ENCODE measurements around the gene PSPN.
"Not testable (repeated sequence)": the region's sequence is repeated elsewhere in the genome, so short reads cannot be mapped to it uniquely, and the experiment has no call there.

Gene PSPN

DNA sequence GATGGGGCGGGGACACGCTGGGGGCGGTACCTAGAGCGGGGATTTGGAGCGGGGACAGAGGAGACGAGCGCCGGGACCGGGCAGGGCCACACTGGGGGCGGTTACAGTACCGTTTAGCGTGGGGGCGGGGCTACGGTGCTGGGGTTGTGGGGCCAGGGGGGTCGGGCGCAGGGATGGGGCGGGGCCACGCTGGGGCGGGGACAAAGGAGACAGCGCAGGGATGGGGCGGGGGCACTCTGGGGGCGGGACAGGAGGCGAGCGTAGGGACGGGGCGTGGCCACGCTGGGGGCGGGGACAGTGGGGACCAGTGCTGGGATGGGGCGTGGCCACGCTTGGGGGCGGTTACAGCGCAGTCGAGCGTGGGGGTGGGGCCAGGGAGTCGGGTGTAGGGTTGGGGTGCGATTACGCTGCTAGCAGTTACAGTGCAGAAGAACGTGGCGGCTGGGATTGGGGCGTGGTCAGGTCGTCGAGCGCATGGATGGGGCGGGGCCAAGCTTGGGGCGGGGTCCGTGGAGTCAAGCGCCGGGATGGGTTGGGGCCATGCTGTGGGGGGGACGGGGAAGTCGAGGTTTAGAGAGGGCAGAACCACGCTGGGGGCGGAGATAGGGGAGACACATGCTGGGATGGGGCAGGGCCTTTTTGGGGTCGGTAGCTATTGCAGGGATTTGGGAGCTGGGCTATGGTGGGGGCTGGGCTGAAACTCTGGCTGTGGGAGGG lies 2.5 kb downstream of the PSPN start:
- peak; percentile 94 for DNase-seq (ENCODE audit: low read depth)

DNA sequence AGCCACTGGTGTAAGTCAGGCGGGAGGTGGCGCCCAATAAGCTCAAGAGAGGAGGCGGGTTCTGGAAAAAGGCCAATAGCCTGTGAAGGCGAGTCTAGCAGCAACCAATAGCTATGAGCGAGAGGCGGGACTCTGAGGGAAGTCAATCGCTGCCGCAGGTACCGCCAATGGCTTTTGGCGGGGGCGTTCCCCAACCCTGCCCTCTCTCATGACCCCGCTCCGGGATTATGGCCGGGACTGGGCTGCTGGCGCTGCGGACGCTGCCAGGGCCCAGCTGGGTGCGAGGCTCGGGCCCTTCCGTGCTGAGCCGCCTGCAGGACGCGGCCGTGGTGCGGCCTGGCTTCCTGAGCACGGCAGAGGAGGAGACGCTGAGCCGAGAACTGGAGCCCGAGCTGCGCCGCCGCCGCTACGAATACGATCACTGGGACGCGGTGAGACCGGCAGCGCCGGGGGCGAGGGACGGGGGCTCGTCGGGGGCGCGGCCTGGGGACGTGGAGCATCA lies 3.1 kb downstream of the PSPN start, which contains the start of gene ALKBH7:
ALKBH7 (plus strand) TSS at position 201 of the 502 bp plus-strand sequence; CDS start at position 228, 27 bp downstream.
- peak; percentile 97 for DNase-seq (ENCODE audit: low read depth)

DNA sequence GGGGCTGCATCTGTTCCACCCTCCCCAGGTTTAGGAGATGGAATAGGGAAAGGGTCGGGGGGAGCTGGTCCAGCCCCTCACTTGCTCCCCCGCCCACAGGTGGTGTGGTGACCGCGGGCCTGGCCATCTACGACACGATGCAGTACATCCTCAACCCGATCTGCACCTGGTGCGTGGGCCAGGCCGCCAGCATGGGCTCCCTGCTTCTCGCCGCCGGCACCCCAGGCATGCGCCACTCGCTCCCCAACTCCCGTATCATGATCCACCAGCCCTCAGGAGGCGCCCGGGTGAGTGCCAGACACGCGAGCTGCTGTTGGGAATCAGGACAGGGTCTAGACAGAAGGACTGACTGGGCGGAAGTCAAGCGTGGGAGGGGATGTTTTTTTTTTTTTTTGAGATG lies 11.4 kb downstream of the PSPN start:
- DNase-seq (ENCODE audit: low read depth): no peak

DNA sequence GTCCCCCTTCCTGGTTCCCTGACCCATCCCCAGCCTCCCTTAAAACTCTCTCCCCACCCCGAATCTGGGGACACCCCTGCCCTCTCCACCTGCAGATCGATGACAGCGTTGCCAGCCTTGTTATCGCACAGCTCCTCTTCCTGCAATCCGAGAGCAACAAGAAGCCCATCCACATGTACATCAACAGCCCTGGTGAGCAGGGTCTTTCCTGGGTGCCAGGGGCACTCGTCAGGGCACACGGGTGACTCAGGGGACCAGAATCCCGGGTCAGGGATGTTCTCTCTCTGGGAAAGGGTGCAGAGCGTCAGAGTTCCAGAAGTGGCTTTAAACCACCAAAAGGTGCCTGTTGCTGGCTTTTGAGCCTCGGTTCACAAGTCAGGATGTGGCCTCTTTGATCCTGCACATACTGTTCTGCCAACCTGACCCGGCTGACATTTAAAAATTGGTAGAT lies 13.4 kb downstream of the PSPN start:
- DNase-seq (ENCODE audit: low read depth): peak; percentile 33

DNA sequence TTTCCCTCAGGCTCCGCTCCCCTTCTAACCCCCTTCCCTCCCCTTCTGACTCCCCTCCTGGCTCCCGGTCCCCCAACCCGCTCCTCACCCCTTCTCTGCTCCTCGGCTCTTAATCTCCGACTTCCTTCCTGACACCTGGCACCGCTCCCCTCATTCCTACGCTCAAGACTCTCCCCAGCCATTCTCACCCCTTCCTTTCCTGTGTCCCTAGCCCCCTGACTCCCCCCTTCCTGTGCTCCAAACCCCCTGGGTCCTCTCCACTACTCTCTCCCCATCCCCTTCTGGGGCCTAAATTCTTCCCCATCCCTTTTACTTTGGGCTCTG lies 13.7 kb downstream of the PSPN start:
- DNase-seq (ENCODE audit: low read depth): no peak

DNA sequence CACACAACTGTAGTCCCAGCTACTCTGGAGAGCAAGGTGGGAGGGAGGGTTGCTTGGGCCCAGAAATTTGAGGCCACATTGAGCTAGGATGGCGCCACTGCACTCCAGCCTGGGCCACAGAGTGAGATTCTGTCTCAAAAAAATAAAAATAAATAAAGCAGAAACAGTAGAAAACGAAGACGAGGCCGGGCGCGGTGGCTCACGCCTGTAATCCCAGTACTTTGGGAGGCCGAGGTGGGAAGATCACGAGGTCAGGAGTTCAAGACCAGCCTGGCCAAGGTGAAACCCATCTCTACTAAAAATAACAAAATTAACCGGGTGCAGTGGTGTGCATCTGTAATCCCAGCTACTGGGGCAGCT lies 14.9 kb downstream of the PSPN start:
- DNase-seq (ENCODE audit: low read depth): not testable (repeated sequence)

DNA sequence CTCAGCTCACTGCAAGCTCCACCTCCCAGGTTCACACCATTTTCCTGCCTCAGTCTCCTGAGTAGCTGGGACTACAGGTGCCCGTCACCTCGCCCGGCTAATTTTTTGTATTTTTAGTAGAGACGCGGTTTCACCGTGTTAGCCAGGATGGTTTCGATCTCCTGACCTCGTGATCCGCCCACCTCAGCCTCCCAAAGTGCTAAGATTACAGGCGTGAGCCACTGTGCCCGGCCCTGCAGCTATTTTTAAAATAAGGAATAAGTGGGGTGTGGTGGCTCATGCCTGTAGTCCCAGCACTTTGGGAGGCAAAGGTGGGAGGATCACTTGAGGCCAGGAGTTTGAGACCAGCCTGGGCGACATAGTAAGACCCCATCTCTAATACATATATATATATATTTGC lies 15.3 kb downstream of the PSPN start:
- not testable (repeated sequence) for DNase-seq (ENCODE audit: low read depth)

DNA sequence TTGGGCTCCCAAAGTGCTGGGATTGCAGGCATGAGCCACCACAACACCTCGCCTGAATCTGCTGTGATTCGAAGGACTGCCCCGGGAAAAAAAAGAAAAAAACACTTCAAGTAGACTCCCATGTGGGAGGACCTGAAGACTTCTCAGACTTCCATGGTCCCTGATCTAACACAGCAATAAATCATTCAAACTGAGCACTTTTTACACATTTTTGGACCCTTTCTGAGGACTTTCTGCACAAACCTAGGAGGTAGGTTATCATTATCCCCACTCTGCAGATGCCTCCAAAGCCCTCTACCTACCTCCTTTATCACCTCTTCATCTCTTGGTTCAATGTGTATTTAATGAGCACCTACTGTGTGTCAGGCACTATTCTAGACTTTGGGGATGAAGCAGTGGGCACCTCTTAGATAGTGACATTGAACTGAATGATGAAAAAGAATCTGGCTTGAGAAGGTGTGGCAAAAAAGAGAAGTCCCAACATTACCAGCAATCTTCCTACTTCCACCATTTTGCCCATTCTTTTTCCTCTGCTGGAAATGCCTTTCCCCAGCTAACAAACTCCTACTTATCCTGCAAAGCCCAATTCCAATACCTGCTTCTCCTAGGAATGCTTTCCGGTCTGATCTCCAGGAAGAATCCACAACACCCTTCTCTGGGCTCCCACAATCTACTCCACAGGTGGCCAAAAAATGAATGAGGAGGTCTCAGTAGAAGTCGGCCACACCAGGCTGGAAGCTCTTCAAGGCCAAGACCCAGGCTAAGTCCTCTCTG lies 16.0 kb downstream of the PSPN start:
- DNase-seq (ENCODE audit: low read depth): no peak

DNA sequence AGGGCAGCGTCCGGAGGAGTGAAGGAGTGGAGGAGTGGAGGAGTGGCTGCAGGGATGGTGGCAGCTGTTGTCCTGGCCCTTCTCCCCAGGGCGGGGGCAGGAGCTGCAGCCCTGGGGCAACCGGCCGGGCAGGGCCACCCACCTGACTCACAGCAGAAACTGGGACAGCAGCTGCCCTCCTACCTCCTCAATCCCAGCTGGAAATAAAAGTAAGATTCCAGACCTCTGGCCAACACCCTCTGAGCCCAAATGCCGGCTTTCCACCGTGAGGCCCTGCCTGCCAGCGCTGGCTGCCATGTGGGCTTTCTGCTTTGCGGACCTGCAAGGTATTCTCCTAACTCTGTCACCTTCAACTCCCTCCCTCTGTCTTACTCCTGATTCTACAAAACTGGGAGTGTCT lies 17.7 kb downstream of the PSPN start:
- DNase-seq (ENCODE audit: low read depth): no peak

DNA sequence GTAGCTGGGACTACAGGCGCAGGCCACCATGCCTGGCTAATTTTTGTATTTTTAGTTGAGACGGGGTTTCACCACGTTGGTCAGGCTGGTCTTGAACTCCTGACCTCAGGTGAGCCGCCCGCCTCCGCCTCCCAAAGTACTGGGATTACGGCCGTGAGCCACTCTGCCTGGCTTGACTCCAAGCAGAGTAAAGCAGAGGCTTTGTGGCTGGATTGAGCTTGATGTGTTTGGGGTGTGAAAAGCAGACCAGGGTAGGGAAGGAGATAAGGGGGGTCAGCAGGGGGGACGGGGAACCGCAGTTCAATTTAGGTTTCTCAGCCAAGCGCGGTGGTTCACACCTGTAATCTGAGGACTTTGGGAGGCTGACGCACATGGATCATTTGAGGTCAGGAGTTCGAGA lies 18.6 kb downstream of the PSPN start:
- no peak for DNase-seq (ENCODE audit: low read depth)

DNA sequence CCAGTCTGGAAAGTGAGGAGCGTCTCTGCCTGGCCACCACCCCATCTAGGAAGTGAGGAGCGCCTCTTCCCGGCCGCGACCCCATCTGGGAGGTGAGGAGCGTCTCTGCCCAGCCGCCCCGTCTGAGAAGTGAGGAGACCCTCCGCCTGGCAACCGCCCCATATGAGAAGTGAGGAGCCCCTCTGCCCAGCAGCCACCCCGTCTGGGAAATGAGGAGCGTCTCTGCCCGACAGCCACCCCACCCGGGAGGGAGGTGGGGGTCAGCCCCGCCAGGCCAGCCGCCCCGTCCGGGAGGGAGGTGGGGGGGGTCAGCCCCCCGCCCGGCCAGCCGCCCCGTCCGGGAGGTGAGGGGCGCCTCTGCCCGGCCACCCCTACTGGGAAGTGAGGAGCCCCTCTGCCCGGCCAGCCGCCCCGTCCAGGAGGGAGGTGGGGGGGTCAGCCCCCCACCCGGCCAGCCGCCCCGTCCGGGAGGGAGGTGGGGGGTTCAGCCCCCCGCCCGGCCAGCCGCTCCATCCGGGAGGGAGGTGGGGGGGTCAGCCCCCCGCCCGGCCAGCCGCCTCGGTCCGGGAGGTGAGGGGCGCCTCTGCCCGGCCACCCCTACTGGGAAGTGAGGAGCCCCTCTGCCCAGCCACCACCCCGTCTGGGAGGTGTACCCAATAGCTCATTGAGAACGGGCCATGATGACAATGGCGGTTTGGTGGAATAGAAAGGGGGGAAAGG lies 20.3 kb downstream of the PSPN start:
- not testable (repeated sequence) for DNase-seq (ENCODE audit: low read depth)

DNA sequence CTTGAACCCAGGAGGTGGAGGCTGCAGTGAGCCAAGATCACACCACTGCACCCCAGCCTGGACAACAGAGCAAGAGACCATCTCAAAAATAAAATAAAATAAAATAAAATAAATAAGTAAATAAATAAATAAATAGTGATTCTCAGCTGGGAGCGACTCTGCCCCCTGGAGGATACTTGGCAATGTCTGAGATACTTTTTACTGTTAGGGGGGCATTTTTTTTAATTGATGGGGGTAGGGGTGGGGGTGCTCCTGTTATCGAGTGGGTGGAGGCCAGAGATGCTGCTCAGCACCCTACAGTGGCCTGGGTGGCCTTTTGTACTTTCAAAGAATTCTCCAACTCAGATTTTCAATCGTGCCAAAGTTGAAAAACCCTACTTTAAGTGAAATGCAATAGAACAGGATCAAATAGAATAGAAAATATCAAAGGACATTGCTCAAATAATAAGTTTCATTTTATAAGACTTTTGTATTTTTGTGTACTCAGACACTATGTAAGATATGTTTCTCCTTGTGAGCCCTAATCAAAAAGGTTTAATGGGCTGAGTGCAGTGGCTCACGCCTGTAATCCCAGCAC lies 21.5 kb downstream of the PSPN start:
- no peak for DNase-seq (ENCODE audit: low read depth)

DNA sequence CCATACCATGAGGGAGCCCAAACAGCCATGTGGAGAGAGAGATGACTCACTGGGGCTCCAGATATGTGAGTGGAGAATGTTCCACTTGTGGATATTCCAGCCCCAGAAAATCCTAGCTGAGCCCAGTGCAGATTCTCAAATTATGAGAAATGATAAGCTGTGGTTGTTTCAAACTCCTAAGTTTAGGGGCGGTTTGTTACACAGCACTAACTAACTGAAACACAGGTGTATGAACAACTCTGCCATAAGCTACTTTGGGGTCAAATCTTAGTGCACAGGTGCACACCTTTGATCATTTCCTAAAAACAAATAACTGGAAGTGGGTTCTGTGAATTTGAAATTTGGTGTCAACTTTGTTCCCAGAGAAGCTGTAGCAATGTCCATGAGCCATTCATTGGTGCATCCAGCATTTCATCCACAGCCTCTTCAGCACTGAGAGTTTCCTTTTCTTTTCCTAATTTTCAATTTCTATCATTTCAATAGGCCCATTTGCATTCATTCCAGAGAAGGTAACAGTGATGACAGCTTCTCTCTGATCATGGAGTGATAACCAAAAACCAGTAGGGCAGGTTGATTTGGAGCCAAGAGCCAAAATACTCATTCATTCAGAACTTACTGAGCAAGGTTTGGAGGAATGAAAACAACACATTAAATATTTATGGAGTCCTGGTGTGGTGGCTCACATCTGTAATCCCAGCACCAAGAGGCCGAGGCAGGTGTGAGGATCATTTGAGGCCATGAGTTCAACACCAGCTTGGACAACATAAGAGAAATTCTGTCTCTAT lies 23.2 kb downstream of the PSPN start:
- DNase-seq (ENCODE audit: low read depth): no peak

DNA sequence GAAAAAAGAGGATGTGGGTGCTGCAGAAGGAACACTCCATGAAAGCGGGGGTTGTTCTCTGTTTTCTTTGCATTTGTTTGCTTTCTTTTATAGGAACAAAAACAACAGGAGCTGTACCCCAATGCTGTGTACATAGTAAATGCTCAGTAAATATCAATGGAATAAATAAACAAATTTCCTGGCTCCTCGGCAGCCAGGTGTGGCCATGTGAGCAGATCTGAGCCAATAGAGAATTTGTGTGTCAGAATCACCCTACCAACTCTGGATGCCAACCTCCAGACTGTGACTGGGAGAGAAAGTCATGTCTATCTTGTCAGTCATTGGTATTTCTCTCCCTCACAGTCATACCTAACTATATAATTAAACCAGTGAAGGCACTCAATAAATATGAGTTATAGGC lies 25.0 kb downstream of the PSPN start:
- no peak for DNase-seq (ENCODE audit: low read depth)

DNA sequence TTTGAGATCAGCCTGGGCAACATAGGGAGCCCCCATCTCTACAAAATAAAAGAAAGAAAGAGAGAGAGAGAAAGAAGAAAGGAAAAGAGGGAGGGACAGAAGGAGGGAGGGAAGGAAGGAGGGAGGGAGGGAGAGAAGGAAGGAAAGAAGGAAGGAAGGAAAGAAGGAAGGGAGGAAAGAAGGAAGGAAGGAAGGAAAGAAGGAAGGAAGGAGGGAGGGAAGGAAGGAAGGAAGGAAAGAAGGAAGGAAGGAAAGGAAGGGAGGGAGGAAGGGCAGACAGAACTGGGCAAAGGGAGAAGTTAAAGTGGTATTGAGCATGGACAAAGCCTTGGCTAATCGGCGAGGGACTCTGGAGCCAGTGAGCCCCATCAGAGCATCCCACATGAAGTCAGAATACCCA lies 26.5 kb downstream of the PSPN start:
- not testable (repeated sequence) for DNase-seq (ENCODE audit: low read depth)

DNA sequence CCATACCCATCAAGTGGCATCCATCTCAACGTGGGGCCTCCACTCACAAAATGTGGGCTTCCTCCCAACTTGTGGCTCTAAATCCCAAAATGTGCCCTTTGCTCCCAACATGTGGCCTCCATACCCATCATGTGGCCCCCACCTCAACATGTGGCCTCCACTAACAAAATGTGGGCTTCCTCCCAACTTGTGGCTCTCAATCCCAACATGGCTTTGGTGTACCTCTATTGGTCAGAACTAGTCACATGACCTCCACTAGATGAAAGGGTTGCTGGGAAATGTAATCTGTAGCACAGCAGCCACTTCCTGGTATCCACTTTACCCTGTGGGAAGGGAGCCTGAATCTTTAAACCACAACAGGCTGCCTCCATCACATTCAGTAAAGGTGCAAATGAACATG lies 32.3 kb downstream of the PSPN start:
- no peak for DNase-seq (ENCODE audit: low read depth)

DNA sequence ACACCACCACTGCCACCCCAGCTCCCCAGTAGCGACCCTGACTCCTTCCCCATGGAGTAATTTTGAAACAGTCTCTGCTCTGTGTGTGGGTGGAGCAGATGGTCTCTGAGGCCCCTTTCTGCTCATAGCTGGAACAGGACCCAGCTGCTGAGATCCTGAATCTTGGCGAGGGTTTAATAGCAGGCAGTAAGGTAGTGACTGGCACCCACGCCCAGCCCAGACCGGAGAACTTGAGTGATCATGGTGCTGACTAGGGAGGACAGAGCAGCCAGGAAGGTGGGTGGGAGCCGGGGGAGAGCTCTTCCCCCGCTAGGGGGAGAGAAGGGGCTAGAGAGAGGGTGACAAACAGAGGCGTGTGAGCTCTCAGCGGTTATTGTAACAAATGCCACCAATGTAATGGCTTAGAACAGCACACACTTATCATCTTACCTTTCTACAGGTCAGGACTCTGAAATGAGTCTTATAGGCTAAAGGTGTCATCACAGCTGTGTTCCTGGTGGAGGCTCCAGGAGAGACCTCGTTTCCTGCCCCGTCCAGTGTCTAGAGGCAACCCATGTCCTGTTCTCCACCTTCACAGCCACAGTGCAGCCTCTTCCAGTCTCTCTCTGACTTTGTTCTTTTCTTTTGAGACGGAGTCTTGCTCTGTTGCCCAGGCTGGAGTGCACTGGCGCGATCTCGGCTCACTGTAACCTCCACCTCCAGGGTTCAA lies 35.1 kb downstream of the PSPN start:
- no peak for DNase-seq (ENCODE audit: low read depth)

DNA sequence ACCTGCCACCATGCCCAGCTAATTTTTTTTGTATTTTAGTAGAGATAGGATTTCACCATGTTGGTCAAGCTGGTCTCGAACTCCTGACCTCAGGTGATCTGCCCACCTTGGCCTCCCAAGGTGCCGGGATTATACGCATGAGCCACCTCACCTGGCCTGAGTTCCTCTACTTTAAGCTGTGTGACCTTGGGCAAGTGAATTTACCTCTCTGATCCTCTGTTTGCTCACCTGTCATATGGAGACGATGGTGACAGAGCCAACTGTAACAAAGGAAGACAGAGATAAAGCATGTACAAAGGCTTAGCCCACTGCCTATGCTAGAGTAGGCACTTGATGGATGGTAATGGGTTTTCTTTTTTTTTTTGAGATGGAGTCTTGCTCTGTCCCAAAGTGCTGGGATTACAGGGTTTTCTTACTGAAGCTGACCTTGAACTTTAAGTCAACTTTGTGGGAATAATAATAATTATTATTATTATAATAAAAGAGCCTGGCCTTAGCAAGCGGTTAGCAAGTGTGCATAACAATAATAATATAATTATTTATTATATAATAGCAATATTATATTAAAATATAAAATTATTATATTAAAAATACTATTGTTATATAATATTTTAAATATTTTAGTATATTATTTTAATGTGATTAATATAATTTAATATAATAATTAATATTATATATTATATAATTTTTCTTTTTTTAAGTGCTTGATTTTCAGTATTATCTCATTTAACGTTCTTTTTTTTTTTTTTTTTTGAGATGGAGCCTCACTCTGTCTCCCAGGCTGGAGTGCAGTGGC lies 41.0 kb downstream of the PSPN start:
- DNase-seq (ENCODE audit: low read depth): no peak

DNA sequence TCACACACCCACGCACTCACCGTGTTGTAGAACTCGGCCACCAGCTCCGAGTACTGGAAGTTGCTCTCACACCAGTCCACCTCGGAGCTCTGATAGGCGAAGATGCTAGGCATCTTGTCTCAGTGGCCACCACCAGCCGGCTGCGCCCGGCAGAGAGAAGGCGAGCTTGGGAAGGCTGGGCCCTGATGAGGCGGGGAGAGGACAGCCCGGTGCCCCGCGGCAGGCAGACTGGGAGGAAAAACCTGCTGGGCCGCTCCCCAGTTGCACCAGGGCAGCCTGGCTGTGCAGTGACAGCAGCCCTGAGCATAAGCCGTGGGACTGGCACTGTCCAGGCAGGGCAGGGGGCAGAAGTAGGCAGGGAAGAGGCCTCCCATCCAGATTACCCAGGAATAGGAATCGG lies 42.3 kb downstream of the PSPN start, which contains the start of gene ACER1:
ACER1 (minus strand) TSS at position 174 of the 400 bp plus-strand sequence; CDS start at position 113, 61 bp downstream.
- DNase-seq (ENCODE audit: low read depth): no peak

DNA sequence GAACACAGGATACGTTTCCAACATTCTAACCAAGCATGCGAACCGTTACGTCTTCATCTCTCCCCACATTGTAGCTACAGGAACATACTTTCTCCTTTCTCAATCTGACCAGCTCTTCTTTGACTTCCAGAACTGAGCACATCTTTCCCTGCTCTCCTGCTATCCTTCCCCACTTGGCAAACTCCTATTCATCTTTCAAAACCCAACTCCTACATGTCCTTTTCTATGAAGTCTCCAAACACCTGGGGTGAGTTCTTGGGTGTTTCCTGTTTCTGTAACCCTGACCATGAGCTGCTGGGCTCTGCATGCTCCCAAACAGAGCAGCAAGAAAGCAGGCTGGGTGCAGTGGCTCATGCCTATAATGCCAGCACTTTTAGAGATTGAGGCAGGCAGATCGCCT lies 48.9 kb downstream of the PSPN start:
- DNase-seq (ENCODE audit: low read depth): no peak
